H4 (cell line): Measurements from ENCODE around the gene LLCFC1. TPM values are rescaled to one million over a fixed set of nuclear protein-coding genes. Genes with fewer than 3 reads are reported as not detected.

Experiments used
- DNase-seq: peaks from one replicate; pipeline ENCODE4 v3.0.0-alpha.2; 2015; ENCODE audit warnings: low spot score
- total RNA-seq: library from RNA; depleted of rRNA; stranded (reverse); fragments of >200 nt; shearing (Covaris generic); gene quantifications from 2 replicates; pipeline ENCODE4 v1.2.3, GENCODE V29; 2014; rRNA removed

The LLCFC1 gene
- not detected in 2 replicates for total RNA-seq

- no peak for DNase-seq
These were observed at the start of gene LLCFC1 for GRCh38 chr7:142939226-142939910. Gene LLCFC1, plus strand, starts transcription at chr7:142939484. Its CDS starts 138 bp downstream, at chr7:142939622.

GRCh38 chr7:142889816-142890215 is 49.5 kb upstream of the LLCFC1 start:
- DNase-seq = no peak

GRCh38 chr7:142890874-142891485 is 48.3 kb upstream of the LLCFC1 start:
- no peak for DNase-seq

- no peak for DNase-seq
These were observed 47.7 kb upstream of the LLCFC1 start for GRCh38 chr7:142891490-142892082.

- DNase-seq = no peak
These were observed 46.3 kb upstream of the LLCFC1 start for GRCh38 chr7:142892951-142893350.

- DNase-seq = no peak
These were observed 44.9 kb upstream of the LLCFC1 start for GRCh38 chr7:142894112-142894984.

- no peak for DNase-seq
These were observed 44.2 kb upstream of the LLCFC1 start for GRCh38 chr7:142894985-142895593.

- DNase-seq = no peak
These were observed 43.1 kb upstream of the LLCFC1 start for GRCh38 chr7:142896151-142896550.

- DNase-seq = no peak
These were observed 42.4 kb upstream of the LLCFC1 start for GRCh38 chr7:142896741-142897379.

- DNase-seq = no peak
These were observed 41.6 kb upstream of the LLCFC1 start for GRCh38 chr7:142897691-142898090.

GRCh38 chr7:142898377-142899170 is 40.7 kb upstream of the LLCFC1 start:
- no peak for DNase-seq

GRCh38 chr7:142899661-142900060 is 39.6 kb upstream of the LLCFC1 start:
- no peak for DNase-seq

- DNase-seq = no peak
These were observed 37.6 kb upstream of the LLCFC1 start for GRCh38 chr7:142901426-142902259.

- DNase-seq = no peak
These were observed 35.2 kb upstream of the LLCFC1 start for GRCh38 chr7:142904128-142904527.

GRCh38 chr7:142905759-142906158 is 33.5 kb upstream of the LLCFC1 start:
- DNase-seq = no peak

GRCh38 chr7:142906643-142907042 is 32.6 kb upstream of the LLCFC1 start:
- no peak for DNase-seq

GRCh38 chr7:142908290-142908689 is 31.0 kb upstream of the LLCFC1 start:
- DNase-seq = no peak

- no peak for DNase-seq
These were observed 30.1 kb upstream of the LLCFC1 start for GRCh38 chr7:142908921-142909890.
